ELF-1 (cell line): ENCODE results near the gene TTLL6.

Experiments
- DNase-seq: peaks from one replicate; pipeline ENCODE4 v3.0.0-alpha.2; 2016; ENCODE audit warnings: low read depth, low spot score

Gene TTLL6

GRCh38 chr17:48738803-48739526, 78.1 kb downstream of the TTLL6 start:
- DNase-seq = peak; percentile 69

- no peak for DNase-seq
These were observed 78.6 kb downstream of the TTLL6 start for GRCh38 chr17:48738424-48738802.

GRCh38 chr17:48737330-48738043, 79.5 kb downstream of the TTLL6 start:
- no peak for DNase-seq

GRCh38 chr17:48735062-48735351, 82.0 kb downstream of the TTLL6 start:
- DNase-seq = no peak

- no peak for DNase-seq
These were observed 82.5 kb downstream of the TTLL6 start for GRCh38 chr17:48734333-48735061.

- peak; percentile 66 for DNase-seq
These were observed 83.2 kb downstream of the TTLL6 start for GRCh38 chr17:48733632-48734328.

GRCh38 chr17:48732688-48733629, 84.1 kb downstream of the TTLL6 start:
- peak; percentile 82 for DNase-seq

- no peak for DNase-seq
These were observed 85.7 kb downstream of the TTLL6 start for GRCh38 chr17:48731355-48731754.

- no peak for DNase-seq
These were observed 86.8 kb downstream of the TTLL6 start for GRCh38 chr17:48730240-48730550.

- DNase-seq = no peak
These were observed 87.4 kb downstream of the TTLL6 start for GRCh38 chr17:48729335-48730239.

- peak; percentile 71 for DNase-seq
These were observed 88.5 kb downstream of the TTLL6 start, which contains the start of gene HOXB13 for GRCh38 chr17:48728232-48729231. HOXB13 (minus strand) TSS chr17:48728750; CDS start chr17:48728593, 157 bp downstream.

GRCh38 chr17:48727415-48728175, 89.4 kb downstream of the TTLL6 start:
- no peak for DNase-seq

GRCh38 chr17:48726916-48727286, 90.1 kb downstream of the TTLL6 start:
- DNase-seq = no peak

GRCh38 chr17:48726114-48726915, 90.7 kb downstream of the TTLL6 start:
- no peak for DNase-seq

GRCh38 chr17:48725288-48726064, 91.6 kb downstream of the TTLL6 start:
- no peak for DNase-seq

GRCh38 chr17:48725004-48725287, 92.1 kb downstream of the TTLL6 start:
- DNase-seq = no peak
